Measurements from ENCODE around the gene INSL6.
"Not testable (repeated sequence)": the region's sequence is repeated elsewhere in the genome, so short reads cannot be mapped to it uniquely, and the experiment has no call there.

The INSL6 gene, protein sequence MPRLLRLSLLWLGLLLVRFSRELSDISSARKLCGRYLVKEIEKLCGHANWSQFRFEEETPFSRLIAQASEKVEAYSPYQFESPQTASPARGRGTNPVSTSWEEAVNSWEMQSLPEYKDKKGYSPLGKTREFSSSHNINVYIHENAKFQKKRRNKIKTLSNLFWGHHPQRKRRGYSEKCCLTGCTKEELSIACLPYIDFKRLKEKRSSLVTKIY

DNA sequence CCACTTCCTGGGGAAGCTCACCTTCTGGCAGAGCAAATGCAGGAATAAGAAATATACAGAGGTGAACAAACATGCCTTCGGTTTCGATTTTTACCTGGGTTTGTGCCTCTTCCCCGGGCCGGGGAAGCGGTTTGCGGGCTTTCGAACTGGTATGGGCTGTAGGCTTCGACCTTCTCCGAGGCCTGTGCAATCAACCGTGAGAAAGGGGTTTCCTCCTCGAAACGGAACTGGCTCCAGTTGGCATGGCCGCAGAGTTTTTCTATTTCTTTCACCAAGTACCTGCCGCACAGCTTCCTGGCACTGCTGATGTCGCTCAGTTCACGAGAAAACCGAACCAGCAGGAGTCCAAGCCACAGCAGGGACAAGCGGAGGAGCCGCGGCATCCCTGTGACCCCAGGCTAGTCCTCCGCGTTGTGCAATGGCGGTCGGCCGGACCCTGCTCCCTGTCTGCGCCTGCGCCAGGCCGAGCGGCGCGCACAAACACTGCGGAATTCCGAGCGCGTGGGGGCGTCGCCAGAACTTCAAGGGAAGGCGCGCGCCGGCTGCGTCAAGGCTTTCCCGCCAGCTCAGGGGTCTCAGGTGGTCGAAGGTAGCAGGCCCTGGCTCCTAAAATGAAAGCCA lies at the start of gene INSL6:
INSL6 (minus strand) TSS at position 420 of the 621 bp plus-strand sequence; CDS start at position 383, 37 bp downstream.
- no peak for DNase-seq

DNA sequence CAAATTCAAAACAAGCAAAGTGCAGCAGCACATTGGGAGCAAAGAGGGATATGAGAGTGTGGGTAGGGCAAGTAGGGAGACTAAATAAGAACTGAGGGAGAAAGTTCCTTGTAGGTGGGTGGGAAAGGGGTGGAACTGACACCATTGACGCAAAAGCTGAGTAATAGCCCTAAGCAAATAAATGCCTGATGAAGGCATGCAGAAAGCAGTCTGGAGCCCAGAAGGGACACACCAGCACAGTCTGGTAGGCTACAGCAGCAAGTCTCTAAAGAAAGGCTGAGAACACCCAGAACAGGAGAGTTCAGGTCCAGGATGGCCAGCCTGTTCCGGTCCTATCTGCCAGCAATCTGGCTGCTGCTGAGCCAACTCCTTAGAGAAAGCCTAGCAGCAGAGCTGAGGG lies 45.8 kb upstream of the INSL6 start, which contains the start of gene INSL4:
INSL4 (plus strand) TSS at position 208 of the 400 bp plus-strand sequence; CDS start at position 313, 105 bp downstream.
- DNase-seq, result no peak

DNA sequence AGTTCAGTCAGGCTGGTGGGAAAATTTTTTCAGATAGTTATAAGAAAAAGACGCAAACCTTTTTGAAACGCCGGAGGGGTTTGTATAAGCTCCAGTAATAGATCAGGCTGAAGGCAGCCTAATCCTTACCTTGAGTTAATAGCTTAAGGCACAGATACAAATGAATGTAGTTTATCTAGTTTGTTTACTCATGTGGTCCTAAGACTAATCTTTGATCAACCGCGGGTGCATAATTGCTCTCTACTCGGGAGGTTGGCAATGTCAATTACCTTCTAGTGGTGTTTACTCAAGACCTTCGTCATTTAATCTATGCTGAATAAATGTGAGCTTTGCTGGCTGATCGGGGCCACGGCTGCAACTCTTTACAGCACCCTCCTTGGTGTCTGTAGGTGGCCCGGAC lies 45.1 kb upstream of the INSL6 start:
- no peak for DNase-seq

DNA sequence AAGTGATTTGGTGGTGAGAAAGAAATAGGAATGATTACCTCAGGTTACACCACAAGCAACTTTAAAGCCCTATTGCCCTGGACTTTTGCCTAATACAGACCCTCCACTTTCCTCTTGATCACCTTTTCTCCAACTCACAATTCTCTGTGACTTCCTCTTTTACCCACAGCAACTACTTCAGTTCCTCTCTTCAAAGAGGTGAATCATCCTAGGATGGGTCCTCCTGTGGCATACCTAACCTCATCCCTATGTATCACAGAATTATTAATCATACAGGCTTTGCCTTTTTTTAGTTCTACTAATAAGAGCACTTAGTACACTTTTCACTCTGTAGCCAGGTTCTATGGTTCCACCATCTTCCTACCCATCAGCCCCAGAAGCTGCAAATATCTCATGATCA lies 19.6 kb upstream of the INSL6 start:
- DNase-seq, result no peak

DNA sequence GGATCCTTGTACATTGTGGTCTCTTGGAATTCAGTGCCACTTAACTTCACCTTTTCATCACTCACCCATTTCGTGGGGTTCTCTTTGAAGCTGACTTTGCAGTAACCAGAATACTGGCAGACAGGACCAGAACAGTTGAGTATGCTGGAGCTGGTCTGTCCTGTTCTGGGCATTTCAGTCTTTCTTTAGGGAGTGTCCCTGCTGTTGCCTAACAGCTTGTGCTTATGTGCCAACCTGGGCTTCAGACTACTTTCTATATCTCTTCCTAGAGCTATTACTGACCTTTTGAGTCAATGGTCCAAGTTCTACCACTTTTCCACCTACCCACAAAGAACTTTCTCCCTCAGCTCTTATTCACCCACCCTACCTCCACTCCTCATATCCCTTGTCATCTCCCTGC lies 10.0 kb upstream of the INSL6 start:
- DNase-seq, result no peak

DNA sequence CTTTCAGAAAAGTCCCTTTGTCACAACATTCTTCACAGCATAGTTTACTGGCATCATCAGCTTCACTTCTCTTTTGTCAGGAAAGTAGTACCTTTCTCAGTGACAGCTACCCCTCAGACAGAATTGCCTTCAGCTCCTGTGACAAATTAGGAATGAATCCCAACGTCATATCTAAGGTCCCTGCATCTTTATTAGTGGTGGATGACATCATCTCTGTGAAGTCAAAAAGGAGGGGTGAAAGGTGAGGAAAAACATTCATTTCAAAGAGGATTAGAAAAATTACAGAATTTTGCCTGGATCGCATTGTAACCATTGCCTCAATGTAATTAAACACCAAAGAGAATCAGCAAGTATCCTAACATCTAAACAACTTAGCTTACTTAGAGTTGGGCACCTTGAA lies 7.9 kb upstream of the INSL6 start:
- no peak for DNase-seq

DNA sequence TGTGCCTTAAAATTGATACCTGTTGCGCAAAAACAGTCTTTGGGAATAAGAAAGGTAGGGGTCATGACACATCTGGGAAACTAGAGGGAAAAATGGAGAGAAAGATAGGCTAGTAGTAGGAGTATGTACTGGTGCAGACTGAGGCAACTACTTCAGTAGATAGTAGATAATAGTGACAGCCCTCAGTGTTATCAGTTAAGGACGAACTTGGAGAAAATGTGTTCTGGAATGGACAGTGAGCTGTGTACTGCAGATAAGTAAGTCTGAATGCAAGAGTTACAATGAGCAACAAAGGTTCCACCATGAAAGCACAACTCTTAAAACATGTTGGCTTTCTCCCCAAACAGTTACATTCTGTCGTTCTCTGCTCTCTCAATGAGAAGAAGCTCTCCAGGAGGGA lies 6.5 kb upstream of the INSL6 start:
- DNase-seq, result no peak

DNA sequence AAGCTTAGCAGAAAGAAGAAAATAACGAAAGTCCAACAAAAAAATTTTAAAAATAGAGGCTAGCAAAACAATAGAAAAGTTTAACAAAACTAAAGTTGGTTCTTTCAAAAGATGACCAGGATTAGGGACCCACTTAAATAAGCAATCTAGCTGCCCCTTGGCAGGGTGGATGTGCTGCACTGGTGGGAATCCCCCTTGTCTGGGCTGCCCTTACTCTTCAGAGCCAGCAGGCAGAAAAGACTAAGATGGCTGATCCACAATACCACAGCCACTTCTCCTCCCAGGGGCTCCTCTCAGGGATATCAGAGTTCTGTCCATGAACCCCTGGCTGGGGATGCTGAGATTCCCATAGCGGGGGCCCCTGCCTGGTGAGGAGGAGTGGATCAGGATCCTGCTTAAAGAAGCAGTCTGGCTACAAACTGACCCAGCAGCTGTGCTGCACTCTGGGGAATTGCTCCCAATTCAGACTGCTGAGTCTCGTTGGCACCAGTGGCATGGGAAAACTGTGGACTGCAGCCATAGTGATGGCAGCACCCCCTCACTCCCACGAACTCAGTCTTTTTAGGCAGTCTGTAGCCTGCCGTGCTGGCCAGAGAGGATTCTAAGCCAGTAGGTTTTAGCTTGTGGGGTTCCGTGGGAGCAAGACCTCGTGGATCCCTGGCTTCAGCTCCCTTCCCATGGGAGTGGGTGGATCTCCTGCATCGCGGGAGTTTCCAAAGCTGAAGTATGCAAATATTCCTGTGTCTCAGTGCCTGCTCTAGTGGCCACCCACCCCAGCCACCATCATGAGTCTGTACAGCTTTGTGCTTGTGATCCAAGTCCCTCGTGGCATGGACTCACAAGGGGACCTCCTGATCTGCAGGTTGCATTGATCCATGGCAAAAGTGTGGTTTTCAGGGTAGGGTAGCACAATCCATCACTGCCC lies 2.9 kb upstream of the INSL6 start:
- no peak for DNase-seq

DNA sequence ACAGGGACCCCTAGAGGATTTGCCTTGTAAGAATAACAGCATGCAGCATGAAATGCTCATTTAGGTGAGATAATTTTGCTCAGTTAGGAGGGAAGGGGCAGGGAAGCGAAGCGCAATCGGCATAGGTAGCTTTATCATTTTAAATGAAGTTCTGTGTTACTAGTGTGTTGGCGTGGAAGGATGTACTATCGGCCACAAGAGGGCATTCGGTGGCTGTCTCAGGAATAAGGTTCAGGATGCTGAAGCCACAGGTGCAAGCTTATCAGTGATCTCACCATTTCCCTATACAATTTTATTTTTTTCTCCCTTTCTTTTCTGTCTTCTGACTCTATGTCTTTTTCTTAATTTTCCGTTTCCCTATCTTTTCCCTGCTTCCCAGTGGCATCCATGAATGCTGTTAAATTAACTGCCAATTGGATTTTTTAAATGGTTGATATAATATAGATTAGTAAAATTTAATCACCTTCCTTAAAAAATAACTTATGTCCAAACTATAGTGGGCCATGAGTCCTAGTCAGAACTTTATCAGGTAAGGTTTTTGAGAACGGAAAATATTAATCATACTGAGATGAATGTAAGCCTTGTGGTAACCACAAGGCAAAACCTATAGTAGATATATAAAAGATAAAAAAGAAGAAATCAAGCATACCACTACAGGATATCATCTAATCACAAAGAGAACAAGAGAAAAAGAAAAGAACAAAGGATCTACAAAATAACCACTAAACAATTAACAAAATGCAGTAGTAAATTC lies 1.2 kb upstream of the INSL6 start:
- peak; percentile 31 for DNase-seq

DNA sequence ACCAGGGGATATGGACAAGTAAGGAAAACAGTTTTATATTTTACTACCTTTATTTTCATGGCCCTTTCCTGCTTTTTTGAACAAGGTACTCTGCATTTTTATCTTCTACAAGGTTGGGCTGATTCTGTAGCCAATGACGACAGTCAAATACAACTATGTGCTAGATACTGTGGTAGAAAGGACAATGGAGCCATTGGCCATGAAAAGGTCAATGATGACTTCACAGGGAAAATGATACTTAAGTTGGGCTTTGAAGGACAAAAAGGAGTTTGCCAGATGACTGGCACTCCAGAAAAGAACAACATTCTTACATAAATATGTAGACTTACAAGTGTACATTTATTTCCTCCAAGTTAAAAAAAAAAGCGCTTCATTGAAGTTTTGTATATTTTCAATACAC lies 663 bp downstream of the INSL6 start:
- DNase-seq, result no peak

DNA sequence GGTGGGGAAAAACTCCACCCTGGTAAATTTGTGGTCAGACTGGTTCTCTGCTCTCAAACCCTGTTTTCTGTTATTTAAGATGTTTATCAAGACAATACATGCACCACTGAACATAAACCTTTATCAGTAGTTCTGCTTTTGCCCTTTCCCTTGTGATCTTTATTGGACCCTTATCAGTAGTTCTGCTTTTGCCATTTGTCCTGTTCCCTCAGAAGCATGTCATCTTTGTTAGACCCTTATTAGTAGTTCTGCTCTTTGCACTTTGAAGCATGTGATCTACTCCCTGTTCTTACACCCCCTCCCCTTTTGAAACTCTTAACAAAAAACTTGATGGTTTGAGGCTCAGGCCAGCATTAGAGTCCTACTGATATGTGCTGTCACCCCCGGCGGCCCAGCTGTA lies 4.8 kb downstream of the INSL6 start:
- not testable (repeated sequence) for DNase-seq

DNA sequence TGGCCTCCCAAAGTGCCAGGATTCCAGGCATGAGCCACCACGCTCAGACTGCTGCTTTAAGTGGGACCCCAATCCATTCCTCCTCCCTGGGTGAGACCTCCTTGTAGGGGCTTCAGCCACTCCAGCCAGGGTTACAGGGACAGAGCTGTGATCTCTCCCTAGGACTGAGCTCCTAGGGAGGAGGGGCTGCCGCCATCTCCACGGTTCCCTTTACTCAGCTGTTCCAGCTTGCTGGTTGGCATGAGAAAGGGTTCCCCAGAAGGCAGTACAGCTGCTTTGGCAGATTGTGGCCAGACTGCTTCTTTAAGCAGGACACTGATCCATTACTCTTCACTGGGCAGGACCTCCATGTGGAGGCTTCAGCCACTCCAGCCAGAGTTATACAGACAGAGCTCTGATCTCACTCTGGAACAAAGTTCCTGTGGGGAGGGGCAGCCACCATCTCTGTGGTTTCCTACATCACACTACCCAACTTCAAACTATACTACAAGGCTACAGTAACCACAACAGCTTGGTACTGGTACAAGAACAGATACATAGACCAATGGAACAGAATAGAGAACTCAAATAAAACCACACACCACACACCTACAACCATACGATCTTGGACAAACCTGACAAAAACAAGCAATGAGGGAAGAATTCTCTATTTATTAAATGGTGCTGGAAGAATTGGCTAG lies 7.2 kb downstream of the INSL6 start:
- no peak for DNase-seq

DNA sequence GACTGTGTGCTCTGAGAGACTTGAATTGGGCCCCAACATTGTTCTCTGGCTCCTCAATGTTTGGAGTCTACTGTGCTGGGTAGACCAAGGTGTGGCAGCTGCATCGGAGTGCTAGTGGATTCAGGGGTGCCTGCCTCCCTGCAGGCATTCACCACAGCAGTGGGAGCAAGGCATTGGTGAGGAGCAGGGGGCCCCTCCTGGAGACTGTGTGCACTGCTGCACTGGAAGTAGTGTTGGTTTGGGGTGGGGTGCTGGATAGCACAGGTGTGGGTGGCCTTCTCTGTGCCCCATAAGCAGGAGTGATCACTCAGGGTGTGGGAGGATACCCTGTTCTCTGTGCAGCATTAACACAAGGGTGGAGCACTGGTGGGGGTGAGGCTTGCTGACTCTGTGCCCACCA lies 39.2 kb downstream of the INSL6 start:
- DNase-seq, result no peak

DNA sequence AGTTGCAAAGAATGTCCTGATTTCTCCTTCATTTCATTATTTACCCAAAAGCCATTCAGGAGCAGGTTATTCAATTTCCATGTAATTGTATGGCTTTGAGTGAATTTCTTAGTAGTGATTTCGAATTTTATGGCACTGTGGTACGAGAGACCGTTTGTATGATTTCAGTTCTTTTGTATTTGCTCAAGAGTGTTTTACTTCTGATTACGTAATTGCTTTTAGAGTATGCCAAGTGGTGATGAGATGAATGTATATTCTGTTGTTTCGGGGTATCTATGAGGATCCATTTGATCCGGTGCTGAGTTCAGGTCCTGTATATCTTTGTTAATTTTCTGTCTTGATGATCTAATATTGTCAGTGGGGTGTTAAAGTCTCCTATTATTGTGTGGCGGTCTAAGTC lies 41.2 kb downstream of the INSL6 start:
- DNase-seq, result no peak

DNA sequence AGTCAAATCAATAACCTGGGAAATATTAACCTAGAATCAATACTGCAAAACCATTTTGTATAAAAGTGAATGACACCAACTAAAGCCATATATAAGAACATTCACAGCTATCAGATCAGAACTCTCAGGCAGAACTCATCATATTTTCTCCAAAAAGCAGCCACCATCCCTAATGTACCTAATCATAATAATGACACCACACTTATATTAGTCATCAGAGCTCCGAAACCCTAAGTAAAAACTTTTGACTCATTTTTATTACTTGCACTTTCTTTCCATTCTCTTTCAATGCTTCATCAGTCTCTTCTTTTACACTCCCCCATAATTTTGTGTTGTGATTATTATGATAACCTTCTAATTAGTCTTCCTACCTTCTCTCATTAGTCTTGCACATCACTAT lies 45.3 kb downstream of the INSL6 start:
- no peak for DNase-seq

DNA sequence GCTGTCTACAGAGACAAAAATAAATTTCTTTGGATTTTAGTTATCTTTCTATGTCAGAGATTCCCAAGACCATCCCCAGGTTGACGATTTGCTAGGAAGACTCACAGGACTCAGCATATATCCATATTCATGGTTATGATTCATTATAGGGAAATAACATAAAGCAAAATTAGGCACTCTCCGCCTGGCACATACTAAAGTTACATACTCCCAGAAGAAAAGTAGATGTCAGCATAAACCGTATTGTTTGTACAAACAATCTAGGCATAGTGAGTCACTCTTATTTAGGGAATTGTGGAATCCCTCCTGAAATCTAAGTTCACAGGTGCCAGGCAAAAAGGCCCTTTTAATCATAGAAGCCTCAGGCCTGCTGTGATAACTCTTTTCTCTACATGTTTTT lies 62.9 kb downstream of the INSL6 start:
- DNase-seq, result no peak

DNA sequence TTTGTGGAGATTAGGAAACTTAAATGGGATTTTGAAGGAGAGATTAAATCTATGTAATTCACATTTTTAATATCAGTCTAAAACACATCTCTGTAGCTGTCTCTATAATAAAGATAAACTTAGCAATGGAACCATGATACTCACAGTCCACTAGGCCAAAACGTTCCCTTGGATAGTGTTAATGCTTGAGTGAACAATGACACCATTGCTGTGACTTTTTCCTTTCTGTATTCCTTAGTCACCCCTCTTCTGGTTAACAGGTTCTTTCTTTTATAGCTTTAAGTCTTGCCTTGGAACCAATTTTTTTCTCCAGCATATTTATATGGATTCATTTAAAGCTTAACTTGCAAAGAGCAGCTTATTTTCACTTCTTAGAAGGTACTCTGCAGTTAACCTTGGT lies 63.3 kb downstream of the INSL6 start:
- no peak for DNase-seq

DNA sequence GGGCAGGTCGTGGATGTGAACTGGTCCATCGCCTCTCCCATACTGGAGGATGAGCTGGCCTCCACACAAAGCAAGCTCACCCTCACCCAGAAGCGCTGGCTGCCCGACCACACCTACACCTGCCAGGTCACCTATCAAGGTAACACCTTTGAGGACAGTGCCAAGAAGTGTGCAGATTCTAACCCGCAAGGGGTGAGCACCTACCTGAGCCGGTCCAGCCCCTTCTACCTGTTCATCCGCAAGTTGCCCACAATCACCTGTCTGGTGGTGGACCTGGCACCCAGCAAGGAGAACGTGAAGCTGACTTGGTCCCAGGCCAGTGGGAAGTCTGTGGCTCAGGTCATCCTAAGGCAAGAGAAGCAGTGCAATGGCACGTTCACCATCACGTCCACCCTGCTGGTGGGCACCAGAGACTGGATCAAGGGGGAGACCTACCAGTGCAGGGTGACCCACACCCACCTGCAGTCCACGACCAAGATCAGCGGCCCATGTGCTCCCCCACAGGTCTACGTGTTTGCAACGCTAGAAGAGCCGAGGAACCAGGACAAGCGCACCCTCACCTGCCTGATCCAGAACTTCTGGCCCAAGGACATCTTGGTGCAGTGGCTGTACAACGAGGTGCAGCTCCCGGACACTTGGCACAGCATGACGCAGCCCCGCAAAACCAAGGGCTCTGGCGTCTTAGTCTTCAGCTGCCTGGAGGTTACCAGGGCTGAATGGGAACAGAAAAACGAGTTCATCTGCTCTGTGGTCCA lies 71.3 kb downstream of the INSL6 start:
- no peak for DNase-seq

Measured in NCI-H1436 (cell line).